HG03575 (cell line): ENCODE measurements around the gene SMAD7.

Experiments used
- ATAC-seq: cut with Tn5 transposase; IDR thresholded peaks from one replicate; pipeline ENCODE4 v1.9.1; 2021; ENCODE audit not compliant: unreplicated experiment, insufficient number of reproducible peaks, low FRiP score; ENCODE audit errors: extremely low read depth

Gene SMAD7

DNA sequence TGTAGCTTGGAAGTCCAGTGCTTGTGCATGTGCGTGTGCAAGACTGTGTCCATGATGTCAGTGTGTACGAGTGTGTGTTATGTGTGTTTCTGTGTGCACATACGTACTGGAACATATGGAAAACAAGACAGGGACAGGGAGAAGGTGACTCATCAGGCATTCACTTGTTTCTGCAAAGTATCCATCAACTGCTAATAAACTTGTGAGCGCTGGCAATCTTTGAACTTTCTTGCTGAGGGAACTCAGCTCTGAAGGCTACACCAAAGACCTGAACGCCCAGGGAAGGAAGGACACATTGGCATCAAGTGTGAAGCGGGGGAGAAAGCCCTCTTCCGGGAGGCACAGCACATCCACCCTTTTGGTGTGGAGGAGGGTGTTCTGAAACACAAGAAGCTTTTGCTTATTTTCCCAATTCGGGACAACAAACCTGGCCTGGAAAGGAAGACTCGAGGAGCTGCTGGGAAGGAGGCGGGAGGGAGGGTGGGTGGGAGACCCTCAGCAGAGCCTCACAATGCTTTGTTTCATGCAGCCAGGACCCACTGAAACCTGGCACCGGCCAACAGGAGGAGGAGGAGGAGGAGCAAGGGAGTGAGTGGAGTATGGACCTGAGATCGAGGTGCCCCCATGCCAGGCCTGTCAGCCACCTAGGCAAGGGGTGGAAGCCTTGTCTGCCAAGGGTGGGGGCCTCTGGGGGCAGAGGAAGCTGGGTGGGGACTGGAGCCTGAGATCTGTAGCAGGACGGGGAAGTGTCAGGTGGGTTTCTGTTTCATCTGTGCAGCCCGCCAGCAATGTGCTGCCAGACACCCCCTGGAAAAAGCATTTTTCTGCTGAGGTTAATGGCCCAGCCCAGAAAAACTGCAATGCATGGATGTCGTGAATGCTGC is 26.8 kb downstream of the SMAD7 start:
- ATAC-seq, result no peak

- no peak for ATAC-seq
Measured at GRCh38 chr18:48922801-48923730, 27.7 kb downstream of the SMAD7 start.

GRCh38 chr18:48922226-48922800 is 28.5 kb downstream of the SMAD7 start:
- ATAC-seq, result no peak

DNA sequence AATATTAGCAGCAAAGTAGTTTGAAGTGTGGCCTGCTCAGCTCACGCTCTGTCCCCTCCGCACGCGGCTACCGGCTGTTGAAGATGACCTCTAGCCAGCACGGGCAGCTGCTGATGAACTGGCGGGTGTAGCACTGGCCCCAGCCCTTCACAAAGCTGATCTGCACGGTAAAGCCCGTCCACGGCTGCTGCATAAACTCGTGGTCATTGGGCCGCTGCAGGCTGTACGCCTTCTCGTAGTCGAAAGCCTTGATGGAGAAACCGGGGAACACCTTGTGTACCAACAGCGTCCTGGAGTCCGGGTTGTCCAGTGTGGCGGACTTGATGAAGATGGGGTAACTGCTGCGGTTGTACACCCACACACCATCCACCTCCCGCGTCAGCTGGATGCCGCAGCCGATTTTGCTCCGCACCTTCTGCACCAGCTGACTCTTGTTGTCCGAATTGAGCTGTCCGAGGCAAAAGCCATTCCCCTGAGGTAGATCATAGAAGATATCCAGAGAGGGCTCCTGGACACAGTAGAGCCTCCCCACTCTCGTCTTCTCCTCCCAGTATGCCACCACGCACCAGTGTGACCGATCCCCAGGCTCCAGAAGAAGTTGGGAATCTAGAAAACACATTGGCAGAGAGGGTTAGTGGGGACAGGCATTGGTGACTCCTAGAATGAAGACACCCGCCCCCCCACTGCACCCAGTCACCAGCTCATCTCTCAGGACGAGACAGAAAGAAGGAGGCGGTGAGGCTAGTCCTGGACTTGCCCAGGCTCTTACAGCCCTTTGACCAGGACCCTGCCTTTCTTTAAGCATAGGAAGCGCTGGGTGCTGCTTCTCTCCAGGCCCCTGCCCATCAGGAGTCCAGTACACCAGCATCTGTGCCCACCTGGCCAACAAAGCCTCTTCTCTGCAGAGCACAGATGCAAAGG is 29.2 kb downstream of the SMAD7 start:
- no peak for ATAC-seq

GRCh38 chr18:48920408-48921038 is 30.2 kb downstream of the SMAD7 start:
- ATAC-seq, result no peak

GRCh38 chr18:48919547-48919946 is 31.2 kb downstream of the SMAD7 start:
- no peak for ATAC-seq

DNA sequence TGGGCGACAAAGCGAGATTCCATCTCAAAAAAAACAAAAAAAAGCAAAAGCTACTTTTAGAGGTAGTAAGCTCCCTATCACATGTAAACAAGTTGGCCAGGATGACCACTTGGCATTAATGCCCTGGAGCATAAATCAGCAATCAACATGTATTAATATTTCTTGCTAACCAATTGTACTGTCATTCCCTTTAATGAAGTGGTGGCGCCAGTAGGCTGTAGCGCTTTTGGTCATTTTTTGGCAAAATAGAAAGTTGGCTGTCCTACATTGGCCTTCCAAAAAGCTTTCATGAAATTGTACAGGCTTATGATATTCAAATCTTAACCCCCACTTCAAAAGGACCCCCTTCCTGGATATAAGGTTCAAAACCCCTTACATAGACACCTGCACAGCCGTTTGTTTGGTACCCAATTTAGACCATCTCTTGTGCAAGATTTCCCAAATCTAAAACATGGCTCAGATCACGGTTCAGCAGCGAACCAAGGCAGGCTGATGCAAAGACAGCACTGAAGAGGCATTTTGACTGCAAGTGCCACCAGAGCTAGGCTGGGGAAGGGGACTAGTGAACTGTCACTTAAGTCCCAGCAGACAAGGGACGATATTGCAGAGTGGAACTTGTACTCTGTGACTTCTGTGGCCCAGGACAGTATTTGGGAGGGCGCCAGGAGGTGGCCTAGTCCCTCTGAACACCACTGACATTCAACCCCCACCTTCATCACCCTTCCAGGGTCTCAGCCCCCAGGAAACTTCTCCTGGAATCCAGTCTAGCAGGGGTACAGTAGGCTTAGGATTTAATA is 31.9 kb downstream of the SMAD7 start:
- no peak for ATAC-seq

DNA sequence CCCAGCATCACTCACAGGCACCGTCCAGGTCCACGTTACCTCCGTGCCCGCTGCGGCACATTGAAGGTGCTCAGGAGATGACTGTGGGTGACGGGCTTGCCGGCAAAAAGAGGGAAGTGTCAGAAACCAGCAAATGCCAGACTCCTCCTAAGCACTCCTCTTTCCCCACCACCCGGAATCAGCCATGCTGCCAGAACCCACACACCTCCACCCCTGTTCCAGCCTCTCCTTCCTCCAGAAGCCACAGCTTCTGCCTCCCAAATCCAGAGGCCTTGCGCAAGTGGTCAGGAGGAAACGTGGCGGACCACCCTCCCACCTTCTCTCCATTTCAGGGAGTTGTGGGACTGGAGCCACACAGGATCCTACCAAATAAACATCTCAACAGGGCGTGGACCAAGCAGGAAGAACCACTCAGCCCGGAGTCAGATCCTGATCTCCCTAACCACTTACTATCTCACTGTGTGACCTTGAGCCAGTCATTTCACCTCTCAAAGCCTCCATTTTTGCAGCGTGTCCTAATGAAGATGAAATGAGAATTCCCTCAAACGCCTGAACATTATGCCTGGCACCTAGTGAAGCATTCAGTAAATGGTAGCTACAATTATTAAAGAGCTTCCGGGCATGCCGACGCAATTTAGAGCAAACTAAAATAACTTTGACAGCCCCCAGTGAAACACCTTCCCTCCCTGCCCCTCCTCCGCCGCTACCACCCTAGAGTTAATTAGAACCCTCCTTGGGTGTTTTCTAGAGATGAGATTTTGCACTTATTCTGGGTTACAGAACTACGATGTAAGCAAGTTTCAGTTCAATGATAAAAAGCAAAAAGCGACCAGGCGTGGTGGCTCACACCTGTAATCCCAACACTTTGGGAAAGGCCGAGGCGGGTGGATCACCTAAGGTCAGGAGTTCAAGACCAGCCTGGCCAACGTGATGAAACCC is 32.9 kb downstream of the SMAD7 start:
- no peak for ATAC-seq

DNA sequence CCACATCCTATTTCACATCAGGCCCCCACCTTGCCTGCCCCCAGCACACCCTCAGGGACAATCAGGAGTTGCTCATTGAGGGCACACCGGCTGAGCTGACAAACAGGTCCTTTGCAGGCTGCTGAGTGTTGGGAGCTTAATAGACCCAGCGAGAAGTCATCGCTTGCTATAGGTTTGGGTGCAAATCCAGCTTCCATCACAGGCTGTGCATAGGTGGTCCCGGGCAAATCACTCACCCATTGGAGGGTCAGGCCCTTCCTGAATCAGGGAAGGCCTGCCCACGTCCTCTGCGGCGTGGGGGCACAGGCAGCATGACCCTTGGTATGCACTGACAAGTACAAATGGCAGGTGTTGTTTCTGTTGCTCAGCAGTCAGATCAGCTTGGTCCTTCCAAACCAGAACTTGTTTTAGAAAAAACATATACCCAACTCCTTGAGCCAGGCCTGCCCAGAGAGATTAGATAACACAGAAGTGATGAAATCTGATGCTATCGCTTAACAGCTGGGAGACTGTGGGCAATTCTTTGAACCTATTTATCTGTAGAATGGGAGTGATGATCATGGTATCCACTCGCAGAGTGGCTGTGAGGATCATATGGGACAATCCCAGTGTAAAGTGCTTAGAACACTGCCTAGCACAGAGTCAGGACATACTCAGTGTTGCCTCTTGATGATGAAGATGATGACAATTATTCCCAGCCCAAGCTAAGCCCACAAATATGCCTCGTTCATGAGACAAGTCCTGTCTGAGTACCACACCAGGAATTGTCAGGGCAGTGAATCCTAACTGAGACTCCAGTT is 34.9 kb downstream of the SMAD7 start:
- ATAC-seq, result no peak

- ATAC-seq, result no peak
Measured at GRCh38 chr18:48914581-48915251, 36.0 kb downstream of the SMAD7 start.

- ATAC-seq, result no peak
Measured at GRCh38 chr18:48913775-48914174, 37.0 kb downstream of the SMAD7 start.

- no peak for ATAC-seq
Measured at GRCh38 chr18:48913201-48913600, 37.6 kb downstream of the SMAD7 start.

GRCh38 chr18:48910972-48911545 is 39.7 kb downstream of the SMAD7 start:
- no peak for ATAC-seq

DNA sequence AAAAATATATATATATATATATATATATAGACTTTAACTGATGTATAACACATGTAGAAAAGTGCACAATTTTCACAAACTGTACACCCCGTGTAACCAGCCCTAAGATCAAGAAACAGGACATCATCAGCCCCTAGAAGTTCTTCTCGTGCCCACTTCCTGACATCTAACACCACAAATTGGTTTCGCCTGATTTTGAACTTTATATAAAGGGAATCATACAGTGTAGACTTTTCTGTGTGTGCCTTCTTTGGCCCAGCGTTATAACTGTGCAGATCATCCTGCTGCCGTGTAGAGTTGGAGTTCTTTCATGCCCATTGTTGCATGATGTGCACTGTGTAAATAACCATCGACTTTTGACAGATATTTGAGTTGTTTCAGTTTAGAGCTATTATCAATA is 41.0 kb downstream of the SMAD7 start:
- no peak for ATAC-seq

GRCh38 chr18:48908916-48909315 is 41.8 kb downstream of the SMAD7 start:
- no peak for ATAC-seq
